Stimulated activated CD4-positive, alpha-beta T cell treated with anti-CD3 and anti-CD28 coated beads, Interleukin-12 subunit alpha, Interleukin-12 subunit beta, amount 100 ng/mL, for 24 hours (primary cell): ENCODE measurements around the gene NEDD4L.
"Not testable (repeated sequence)": the region's sequence is repeated elsewhere in the genome, so short reads cannot be mapped to it uniquely, and the experiment has no call there.

Experiments used
- DNase-seq, 2 experiments: peaks; one replicate each; pipeline ENCODE4 v3.0.0-alpha.2; 2020; ENCODE audit warnings: low read depth in 2 of 2

NEDD4L gene

GRCh38 chr18:58239879-58240278, 195.9 kb downstream of the NEDD4L start:
- DNase-seq, result no peak

GRCh38 chr18:58241026-58241679, 197.1 kb downstream of the NEDD4L start:
- DNase-seq, result no peak

- no peak for DNase-seq
Observed at GRCh38 chr18:58241877-58242276, 197.9 kb downstream of the NEDD4L start.

GRCh38 chr18:58242435-58242834, 198.4 kb downstream of the NEDD4L start:
- no peak for DNase-seq

GRCh38 chr18:58242968-58243367, 198.9 kb downstream of the NEDD4L start:
- DNase-seq, result no peak

GRCh38 chr18:58243401-58243800, 199.4 kb downstream of the NEDD4L start:
- no peak for DNase-seq

GRCh38 chr18:58247363-58247834, 203.4 kb downstream of the NEDD4L start:
- DNase-seq, result no peak

GRCh38 chr18:58249712-58250111, 205.7 kb downstream of the NEDD4L start:
- DNase-seq, result no peak

- no peak for DNase-seq
Observed at GRCh38 chr18:58251416-58251815, 207.4 kb downstream of the NEDD4L start.

- DNase-seq, result no peak
Observed at GRCh38 chr18:58252166-58252565, 208.1 kb downstream of the NEDD4L start.

GRCh38 chr18:58253318-58253717, 209.3 kb downstream of the NEDD4L start:
- DNase-seq, result no peak

- no peak for DNase-seq
Observed at GRCh38 chr18:58253871-58254270, 209.8 kb downstream of the NEDD4L start.

- DNase-seq, result no peak
Observed at GRCh38 chr18:58254873-58255511, 211.0 kb downstream of the NEDD4L start.

- DNase-seq, result no peak
Observed at GRCh38 chr18:58255701-58256311, 211.8 kb downstream of the NEDD4L start.

GRCh38 chr18:58256316-58257080, 212.5 kb downstream of the NEDD4L start:
- DNase-seq, result no peak

GRCh38 chr18:58257461-58257860, 213.4 kb downstream of the NEDD4L start:
- no peak for DNase-seq

- DNase-seq, result no peak
Observed at GRCh38 chr18:58258692-58259342, 214.8 kb downstream of the NEDD4L start.

GRCh38 chr18:58263055-58263957, 219.3 kb downstream of the NEDD4L start:
- DNase-seq, result no peak

GRCh38 chr18:58264075-58264474, 220.0 kb downstream of the NEDD4L start:
- no peak for DNase-seq

- DNase-seq, result no peak
Observed at GRCh38 chr18:58264840-58265239, 220.8 kb downstream of the NEDD4L start.

GRCh38 chr18:58265489-58265888, 221.5 kb downstream of the NEDD4L start:
- not testable (repeated sequence) for DNase-seq
